Thoracic aorta (tissue), 2 donors: ENCODE data around the gene LAMA4. TPM values are rescaled to one million over a fixed set of nuclear protein-coding genes. Genes with fewer than 3 reads are reported as not detected.

Source experiments
- ATAC-seq: fragments of 150-250 bp; one replicate; pipeline ENCODE4 v1.8.0; 2017; ENCODE audit warnings: low read depth; ENCODE audit not compliant: insufficient number of reproducible peaks, low FRiP score
- DNase-seq: peaks from one replicate; pipeline ENCODE4 v3.0.0-alpha.2; 2020; ENCODE audit warnings: low spot score
- H3K27ac ChIP-seq, 2 donors: fragments of 200-600 bp; sonication (generic); 1 replicate in 1 of 2; 2 replicates in 1 of 2; pipeline ENCODE4 v1.5.1; 2016; ENCODE audit warnings: mild to moderate bottlenecking in 2 of 2, moderate library complexity in 2 of 2
- H3K27me3 ChIP-seq: fragments of 200-600 bp; sonication (generic); replicated peaks from 2 replicates; pipeline ENCODE4 v1.6.0; 2016; ENCODE audit warnings: mild to moderate bottlenecking; ENCODE audit not compliant: insufficient read depth
- H3K36me3 ChIP-seq: fragments of 200-600 bp; sonication (generic); one replicate; pipeline ENCODE4 v1.5.1; 2016
- H3K4me1 ChIP-seq, 2 donors: fragments of 200-600 bp; sonication (generic); 1 replicate in 1 of 2; 2 replicates in 1 of 2; pipeline versions ENCODE4 v1.5.1 to v1.6.0; 2016; ENCODE audit warnings: low read depth in 2 of 2, mild to moderate bottlenecking in 1 of 2; ENCODE audit not compliant: control insufficient read depth in 1 of 2
- H3K4me3 ChIP-seq: fragments of 200-600 bp; sonication (generic); 2 replicates; pipeline ENCODE4 v1.5.1; 2016; ENCODE audit warnings: mild to moderate bottlenecking
- H3K9me3 ChIP-seq: fragments of 200-600 bp; sonication (generic); 2 replicates; pipeline ENCODE4 v1.5.1; 2016
- total RNA-seq, 2 donors: library from RNA; depleted of rRNA; stranded (reverse); fragments of >200 nt; gene quantifications; one replicate each; pipeline versions ENCODE4 v1.1.0 to v1.2.3, GENCODE V29; 2016
- TF ChIP-seq, protein P1 (sequence below): fragments of 200-600 bp; sonication (generic); IDR thresholded peaks from one replicate; pipeline ENCODE4 v1.5.1; 2019; ENCODE audit warnings: antibody characterized with exemption

The LAMA4 gene
- total RNA-seq, 2 donors from 2014 or later, result 34.9 to 66.7 TPM

DNA sequence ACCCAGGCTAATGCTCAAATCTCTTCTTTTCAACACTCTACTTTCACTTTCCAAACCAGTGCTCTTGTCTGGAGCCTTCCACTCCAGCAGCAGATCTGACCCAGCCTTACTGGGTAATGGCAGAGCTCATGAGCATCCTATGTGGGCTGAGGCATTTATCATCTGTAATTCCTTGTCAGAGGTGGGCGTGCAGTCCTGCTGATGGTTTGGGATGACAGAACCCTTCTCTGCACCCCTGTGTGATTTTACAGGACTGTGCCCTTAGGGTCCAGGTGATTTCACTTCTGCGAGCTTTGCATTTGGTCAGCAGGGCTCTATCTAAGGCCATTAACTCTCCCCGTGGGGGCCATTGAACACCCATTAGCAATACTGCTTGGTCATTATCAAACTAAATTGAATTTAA, 55.4 kb downstream of the LAMA4 start:
- no peaks in the 10 kb centered on the region for H3K36me3 ChIP-seq
- H3K4me3 ChIP-seq, result no peak overlapping the region
- ATAC-seq, result no peak
- no peak for DNase-seq
- no peak overlapping the region for H3K27ac ChIP-seq
- H3K9me3 ChIP-seq, result no peaks in the 10 kb centered on the region
- no peaks in the 10 kb centered on the region for H3K27me3 ChIP-seq
- H3K4me1 ChIP-seq, result peaks cover 6 to 28% of the 10 kb centered on the region in 2 donors
- TF ChIP-seq, protein P1, sequence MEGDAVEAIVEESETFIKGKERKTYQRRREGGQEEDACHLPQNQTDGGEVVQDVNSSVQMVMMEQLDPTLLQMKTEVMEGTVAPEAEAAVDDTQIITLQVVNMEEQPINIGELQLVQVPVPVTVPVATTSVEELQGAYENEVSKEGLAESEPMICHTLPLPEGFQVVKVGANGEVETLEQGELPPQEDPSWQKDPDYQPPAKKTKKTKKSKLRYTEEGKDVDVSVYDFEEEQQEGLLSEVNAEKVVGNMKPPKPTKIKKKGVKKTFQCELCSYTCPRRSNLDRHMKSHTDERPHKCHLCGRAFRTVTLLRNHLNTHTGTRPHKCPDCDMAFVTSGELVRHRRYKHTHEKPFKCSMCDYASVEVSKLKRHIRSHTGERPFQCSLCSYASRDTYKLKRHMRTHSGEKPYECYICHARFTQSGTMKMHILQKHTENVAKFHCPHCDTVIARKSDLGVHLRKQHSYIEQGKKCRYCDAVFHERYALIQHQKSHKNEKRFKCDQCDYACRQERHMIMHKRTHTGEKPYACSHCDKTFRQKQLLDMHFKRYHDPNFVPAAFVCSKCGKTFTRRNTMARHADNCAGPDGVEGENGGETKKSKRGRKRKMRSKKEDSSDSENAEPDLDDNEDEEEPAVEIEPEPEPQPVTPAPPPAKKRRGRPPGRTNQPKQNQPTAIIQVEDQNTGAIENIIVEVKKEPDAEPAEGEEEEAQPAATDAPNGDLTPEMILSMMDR, result no peak

DNA sequence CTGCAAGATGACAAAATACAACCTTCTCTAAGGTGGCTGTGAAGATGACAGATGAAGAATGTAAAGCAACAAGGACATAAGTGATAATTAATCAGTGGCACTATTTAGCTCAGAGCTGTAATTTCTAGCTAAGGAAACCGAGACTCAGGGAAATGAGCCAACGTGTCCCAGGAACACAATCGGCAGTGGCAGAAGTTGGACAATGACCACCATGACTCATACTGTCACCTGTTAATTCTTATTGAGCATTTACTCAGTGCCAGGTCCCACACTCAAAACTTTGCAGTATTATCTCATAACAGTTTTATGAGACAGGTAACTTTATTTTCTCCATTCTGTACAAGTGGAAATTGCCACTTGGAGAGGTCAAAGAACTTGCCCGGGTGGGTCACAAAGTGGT, 55.8 kb downstream of the LAMA4 start:
- ATAC-seq (no peak), DNase-seq (no peak)
- no peaks in the 10 kb centered on the region for H3K27me3 ChIP-seq
- no peaks in the 10 kb centered on the region for H3K9me3 ChIP-seq
- H3K27ac ChIP-seq, result no peak overlapping the region
- no peaks in the 10 kb centered on the region for H3K36me3 ChIP-seq
- TF ChIP-seq, protein P1, result no peak
- H3K4me1 ChIP-seq, result peaks cover 6 to 28% of the 10 kb centered on the region in 2 donors
- H3K4me3 ChIP-seq, result no peak overlapping the region

DNA sequence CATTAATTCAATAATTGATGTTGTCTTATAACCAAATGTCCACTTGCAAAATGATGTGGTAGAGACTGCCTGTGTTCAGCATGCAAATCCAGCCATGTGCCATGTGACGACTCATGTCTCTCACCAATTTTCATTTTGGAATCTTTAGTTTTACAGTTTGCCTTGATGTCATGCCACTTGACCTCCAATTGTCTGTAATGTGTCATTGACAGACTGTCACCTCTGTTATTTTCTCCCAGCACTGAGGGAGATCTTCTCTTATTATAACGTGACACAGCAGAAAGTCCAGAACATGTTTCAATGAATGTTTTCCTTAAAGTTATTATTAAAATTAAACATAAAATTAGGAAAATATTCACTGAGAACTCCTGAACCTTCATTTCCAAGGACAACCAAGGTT, 56.7 kb downstream of the LAMA4 start:
- no peak overlapping the region for H3K27ac ChIP-seq
- TF ChIP-seq, protein P1, result no peak
- no peaks in the 10 kb centered on the region for H3K9me3 ChIP-seq
- ATAC-seq (no peak), DNase-seq (no peak)
- no peaks in the 10 kb centered on the region for H3K27me3 ChIP-seq
- peaks cover 11 to 28% of the 10 kb centered on the region in 2 donors for H3K4me1 ChIP-seq
- no peak overlapping the region for H3K4me3 ChIP-seq
- H3K36me3 ChIP-seq, result no peaks in the 10 kb centered on the region

DNA sequence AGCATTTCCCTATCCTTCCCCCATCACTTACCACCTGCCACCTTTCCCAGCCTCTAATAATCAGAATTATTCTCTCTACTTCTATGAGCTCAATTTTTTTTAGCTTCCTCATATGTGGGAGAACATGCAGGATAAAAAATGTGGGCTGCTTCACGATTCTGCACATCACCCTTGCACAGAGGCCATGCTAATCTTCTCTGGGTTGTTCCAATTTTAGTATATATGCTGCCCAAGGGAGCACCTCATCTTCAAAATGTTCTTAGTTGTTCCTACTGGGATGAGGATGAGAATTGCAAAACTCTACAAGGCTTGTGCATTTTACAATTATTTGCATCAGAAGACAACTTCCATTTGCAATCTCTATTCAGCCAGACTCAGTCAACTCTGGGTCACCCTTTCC, 58.1 kb downstream of the LAMA4 start:
- no peaks in the 10 kb centered on the region for H3K36me3 ChIP-seq
- DNase-seq, result no peak

DNA sequence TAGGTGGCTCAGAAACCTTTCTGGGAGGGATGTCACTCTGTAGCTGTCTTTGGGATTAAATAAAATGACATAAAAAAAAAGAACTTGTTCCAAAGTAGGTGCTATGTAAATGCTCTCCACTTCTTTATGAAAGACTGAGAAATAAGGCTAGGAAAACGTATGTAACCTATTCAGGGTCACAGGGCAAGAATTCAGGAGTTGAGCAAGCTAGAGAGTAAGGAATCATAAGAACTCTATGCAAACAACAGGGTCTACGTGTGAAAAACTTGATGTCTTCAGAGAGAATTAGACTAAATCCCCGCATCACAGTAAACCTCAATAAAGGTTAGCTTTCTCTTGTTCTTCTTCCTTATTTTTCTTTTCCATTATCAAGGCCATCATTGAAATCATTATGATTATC, 59.2 kb downstream of the LAMA4 start:
- peaks cover 11 to 26% of the 10 kb centered on the region in 2 donors for H3K4me1 ChIP-seq
- TF ChIP-seq, protein P1, result no peak
- no peaks in the 10 kb centered on the region for H3K9me3 ChIP-seq
- H3K27me3 ChIP-seq, result no peaks in the 10 kb centered on the region
- no peak for ATAC-seq
- no peak overlapping the region for H3K4me3 ChIP-seq
- H3K27ac ChIP-seq, result no peak overlapping the region
- DNase-seq, result no peak
- H3K36me3 ChIP-seq, result no peaks in the 10 kb centered on the region

More for the DNA sequence above, 58.1 kb downstream of the LAMA4 start:
- Histone ChIP-seq H3K27me3 (no peaks in the 10 kb centered on the region), H3K4me3 (no peak overlapping the region), H3K27ac (no peak overlapping the region), H3K4me1 (peaks cover 11 to 26% of the 10 kb centered on the region in 2 donors), H3K9me3 (no peaks in the 10 kb centered on the region)
- TF ChIP-seq, protein P1, result no peak
- ATAC-seq, result no peak
